ENCODE measurements around the gene DDX11. TPM values are rescaled to one million over a fixed set of nuclear protein-coding genes. Genes with fewer than 3 reads are reported as not detected.
"Not testable (repeated sequence)": the region's sequence is repeated elsewhere in the genome, so short reads cannot be mapped to it uniquely, and the experiment has no call there.

The DDX11 gene
- total RNA-seq, 3 donors from 2014 or later: 16.8 to 26.5 (median 18.2) TPM

DNA sequence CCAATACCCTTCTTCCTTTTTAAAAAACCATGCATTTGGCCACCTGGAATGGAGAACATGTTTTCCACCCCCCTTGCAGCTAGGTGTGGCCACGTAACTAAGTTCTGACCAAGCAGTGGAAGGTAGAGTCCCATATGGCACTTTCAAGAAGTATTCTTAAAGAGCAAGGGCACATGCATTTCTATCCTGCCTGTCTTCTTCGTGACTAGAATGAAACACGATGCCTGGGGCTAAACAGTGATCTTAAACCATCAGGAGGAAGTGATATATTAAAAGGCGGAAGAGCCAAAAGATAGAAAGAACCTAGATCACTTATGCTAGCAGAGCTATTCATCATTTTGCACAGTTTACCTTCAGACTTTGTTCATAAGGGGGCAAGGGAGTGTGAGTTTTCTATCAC, 16.0 kb upstream of the DDX11 start:
- intact Hi-C loops (cut with DNase I; ENCODE audit: low total_unique reads): no loop called here
- Histone ChIP-seq H3K4me1 (no peaks in the 10 kb centered on the region), H3K9me3 (no peaks in the 10 kb centered on the region), H3K36me3 (no peaks in the 10 kb centered on the region), H3K27me3 (no peaks in the 10 kb centered on the region), H3K27ac (no peak overlapping the region), H3K4me3 (no peak overlapping the region)
- TF ChIP-seq POLR2AphosphoS5 (IDR thresholded peaks at IDR 0.05) (no peak), CTCF (IDR thresholded peaks at IDR 0.05) (no peak)
- DNase-seq (ENCODE audit: low spot score in 2 of 2): no peak

DNA sequence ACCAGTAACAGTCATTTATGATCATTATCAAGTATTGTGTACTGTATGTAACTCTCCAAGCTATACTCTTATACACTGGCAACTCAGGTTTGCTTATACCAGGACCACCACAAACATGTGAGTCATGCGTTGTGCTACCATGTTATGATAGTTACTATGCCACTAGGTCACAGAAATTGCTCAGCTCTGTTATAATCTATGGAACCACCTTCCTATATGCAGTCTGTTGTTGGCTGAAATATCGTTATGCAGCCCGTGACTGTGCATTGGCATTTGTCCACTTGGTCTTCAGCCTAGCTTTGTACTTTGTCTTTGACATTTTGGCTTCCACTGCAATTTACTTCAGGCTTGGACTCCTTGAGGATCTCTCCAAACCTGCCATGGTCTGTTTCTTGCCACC, 7.5 kb upstream of the DDX11 start:
- DNase-seq (ENCODE audit: low spot score in 2 of 2); H3K9me3 ChIP-seq; H3K4me3 ChIP-seq; H3K4me1 ChIP-seq; H3K27me3 ChIP-seq; H3K27ac ChIP-seq; H3K36me3 ChIP-seq; intact Hi-C loops (cut with DNase I; ENCODE audit: low total_unique reads): not testable (repeated sequence)

- H3K4me1 ChIP-seq; DNase-seq (ENCODE audit: low spot score in 2 of 2); H3K27me3 ChIP-seq; H3K9me3 ChIP-seq; H3K36me3 ChIP-seq; H3K4me3 ChIP-seq; H3K27ac ChIP-seq; intact Hi-C loops (cut with DNase I; ENCODE audit: low total_unique reads): not testable (repeated sequence)
Measured at GRCh38 chr12:31067656-31068055, 6.0 kb upstream of the DDX11 start.

- H3K27ac ChIP-seq; H3K36me3 ChIP-seq; DNase-seq (ENCODE audit: low spot score in 2 of 2); intact Hi-C loops (cut with DNase I; ENCODE audit: low total_unique reads); H3K27me3 ChIP-seq; H3K4me3 ChIP-seq; H3K4me1 ChIP-seq; H3K9me3 ChIP-seq: not testable (repeated sequence)
Measured at GRCh38 chr12:31070971-31071740, 2.5 kb upstream of the DDX11 start.

- H3K9me3 ChIP-seq; intact Hi-C loops (cut with DNase I; ENCODE audit: low total_unique reads); DNase-seq (ENCODE audit: low spot score in 2 of 2); H3K36me3 ChIP-seq; H3K27ac ChIP-seq; H3K27me3 ChIP-seq; H3K4me1 ChIP-seq: not testable (repeated sequence)
- peak overlapping the region; percentile 54 to 72 (median 56) for H3K4me3 ChIP-seq
Measured at GRCh38 chr12:31072962-31073361, 698 bp upstream of the DDX11 start.

- H3K4me1 ChIP-seq; H3K9me3 ChIP-seq; DNase-seq (ENCODE audit: low spot score in 2 of 2); H3K27me3 ChIP-seq; intact Hi-C loops (cut with DNase I; ENCODE audit: low total_unique reads); H3K36me3 ChIP-seq: not testable (repeated sequence)
- Histone ChIP-seq H3K27ac (peak overlapping the region; percentile 54 to 85), H3K4me3 (peak overlapping the region; percentile 54 to 72 (median 56))
- TF ChIP-seq CTCF (IDR thresholded peaks at IDR 0.05): peak in 1 of 3 donors; percentile 31
Measured at GRCh38 chr12:31074333-31074874, 744 bp downstream of the DDX11 start.

DNA sequence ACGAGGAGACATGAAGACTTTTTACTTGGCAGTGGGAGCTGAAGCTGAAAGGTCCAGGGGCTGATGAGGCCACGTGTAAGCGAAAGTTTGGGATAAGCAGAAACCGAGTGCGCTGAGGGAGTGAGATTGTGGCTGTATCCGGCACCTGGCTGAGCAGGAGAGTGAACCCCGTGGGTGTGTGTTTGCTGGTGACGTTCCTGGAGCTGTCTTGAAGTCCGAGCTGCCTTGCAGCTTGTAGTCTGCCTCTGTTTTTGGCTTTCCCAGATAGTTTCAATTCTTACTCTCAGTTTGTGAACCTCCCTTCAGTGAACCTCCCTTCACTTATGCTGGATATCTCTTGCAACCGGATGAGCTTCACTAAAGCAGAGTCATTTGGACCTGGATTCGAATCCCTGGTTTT, 2.5 kb downstream of the DDX11 start:
- H3K4me3 ChIP-seq; H3K4me1 ChIP-seq; DNase-seq (ENCODE audit: low spot score in 2 of 2); H3K27me3 ChIP-seq; H3K27ac ChIP-seq; H3K36me3 ChIP-seq; H3K9me3 ChIP-seq; intact Hi-C loops (cut with DNase I; ENCODE audit: low total_unique reads): not testable (repeated sequence)

DNA sequence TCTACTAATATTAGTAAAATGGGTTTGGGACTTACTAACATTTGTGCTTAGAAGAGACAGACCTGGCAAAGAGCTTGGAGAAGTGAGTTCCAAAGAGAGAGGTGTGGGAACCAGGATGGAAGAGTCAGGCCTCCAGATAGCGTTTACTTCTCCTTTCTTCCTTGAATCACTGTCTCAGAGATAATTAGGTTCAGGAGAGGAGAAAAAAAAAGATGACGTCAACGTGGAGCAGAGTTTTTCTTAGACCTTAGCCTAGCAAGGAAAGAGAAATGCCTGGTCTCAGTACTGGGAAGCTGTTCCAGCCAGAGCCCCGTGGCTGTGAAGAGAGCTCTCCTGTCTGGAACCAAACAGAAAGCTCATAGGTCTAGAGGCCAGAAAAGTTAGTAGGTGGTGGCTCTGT, 3.4 kb downstream of the DDX11 start:
- H3K4me1 ChIP-seq; H3K27ac ChIP-seq; H3K27me3 ChIP-seq; H3K9me3 ChIP-seq; H3K4me3 ChIP-seq; intact Hi-C loops (cut with DNase I; ENCODE audit: low total_unique reads); DNase-seq (ENCODE audit: low spot score in 2 of 2); H3K36me3 ChIP-seq: not testable (repeated sequence)

DNA sequence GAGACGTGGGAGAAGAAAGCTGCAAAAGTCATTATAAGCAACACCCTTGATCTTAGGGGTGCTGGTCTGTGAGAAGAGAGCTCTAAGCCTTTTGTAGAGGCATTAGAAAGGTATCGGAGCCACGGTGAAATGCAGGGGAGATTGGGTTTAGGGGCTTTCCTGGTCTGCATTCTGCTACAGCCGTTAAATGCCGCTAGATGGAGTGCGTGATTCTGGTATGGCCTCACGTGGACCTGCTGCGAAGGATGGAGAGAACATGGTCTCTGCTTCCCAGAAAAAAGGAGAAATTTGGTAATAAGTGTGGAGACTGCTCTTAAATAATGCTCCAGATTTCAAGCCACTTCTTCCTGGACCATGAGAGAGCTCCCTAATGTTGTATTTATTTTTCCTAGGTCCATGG, 4.3 kb downstream of the DDX11 start:
- DNase-seq (ENCODE audit: low spot score in 2 of 2); H3K27me3 ChIP-seq; H3K9me3 ChIP-seq; intact Hi-C loops (cut with DNase I; ENCODE audit: low total_unique reads); H3K4me3 ChIP-seq; H3K4me1 ChIP-seq; H3K27ac ChIP-seq; H3K36me3 ChIP-seq: not testable (repeated sequence)

- H3K27ac ChIP-seq; DNase-seq (ENCODE audit: low spot score in 2 of 2); H3K9me3 ChIP-seq; H3K36me3 ChIP-seq; H3K4me1 ChIP-seq; H3K27me3 ChIP-seq; H3K4me3 ChIP-seq; intact Hi-C loops (cut with DNase I; ENCODE audit: low total_unique reads): not testable (repeated sequence)
Measured at GRCh38 chr12:31079421-31079820, 5.8 kb downstream of the DDX11 start.

GRCh38 chr12:31080221-31080620, 6.6 kb downstream of the DDX11 start:
- H3K27me3 ChIP-seq; DNase-seq (ENCODE audit: low spot score in 2 of 2); H3K27ac ChIP-seq; H3K36me3 ChIP-seq; H3K9me3 ChIP-seq; H3K4me3 ChIP-seq; intact Hi-C loops (cut with DNase I; ENCODE audit: low total_unique reads); H3K4me1 ChIP-seq: not testable (repeated sequence)
